GM19043 (cell line): ENCODE data around the gene DPF3.

Source experiments
- ATAC-seq: cut with Tn5 transposase; IDR thresholded peaks from one replicate; pipeline ENCODE4 v1.9.1; 2021; ENCODE audit warnings: low read depth; ENCODE audit not compliant: unreplicated experiment

DPF3 gene

GRCh38 chr14:72906316-72906715 is 12.4 kb upstream of the DPF3 start:
- ATAC-seq = no peak

DNA sequence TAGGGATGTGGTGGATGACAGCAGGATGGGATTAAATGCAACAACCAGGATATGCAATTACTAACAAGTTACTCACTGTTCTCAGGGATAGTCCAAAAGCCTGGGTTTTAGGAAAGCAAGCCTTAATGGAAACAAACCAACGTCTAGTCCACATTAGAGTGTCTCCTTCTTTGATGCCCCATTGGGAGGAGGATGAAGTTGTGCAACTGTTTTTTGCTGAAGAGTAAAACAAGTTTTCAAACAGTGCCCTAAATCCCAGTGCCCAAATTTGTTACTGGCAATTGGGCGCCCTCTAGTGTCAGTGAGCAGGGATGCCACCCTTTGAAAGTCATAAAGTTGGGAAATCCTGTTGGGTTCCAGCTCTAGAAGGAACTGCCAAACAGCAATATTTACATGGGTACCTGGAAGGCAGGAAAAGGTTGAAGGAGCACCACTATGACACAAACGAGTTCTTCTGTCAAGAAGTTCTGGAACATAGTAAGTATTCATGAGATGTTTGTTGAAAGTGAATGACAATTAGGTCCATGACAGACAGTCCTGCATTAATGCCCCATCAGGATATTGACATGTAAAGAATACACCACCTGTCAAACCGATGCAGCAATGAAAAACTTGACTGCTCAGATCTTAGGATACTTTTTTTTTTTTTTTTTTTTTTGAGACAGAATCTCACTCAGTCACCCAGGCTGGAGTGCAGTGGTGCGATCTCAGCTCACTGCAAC is 11.1 kb upstream of the DPF3 start:
- ATAC-seq = no peak

DNA sequence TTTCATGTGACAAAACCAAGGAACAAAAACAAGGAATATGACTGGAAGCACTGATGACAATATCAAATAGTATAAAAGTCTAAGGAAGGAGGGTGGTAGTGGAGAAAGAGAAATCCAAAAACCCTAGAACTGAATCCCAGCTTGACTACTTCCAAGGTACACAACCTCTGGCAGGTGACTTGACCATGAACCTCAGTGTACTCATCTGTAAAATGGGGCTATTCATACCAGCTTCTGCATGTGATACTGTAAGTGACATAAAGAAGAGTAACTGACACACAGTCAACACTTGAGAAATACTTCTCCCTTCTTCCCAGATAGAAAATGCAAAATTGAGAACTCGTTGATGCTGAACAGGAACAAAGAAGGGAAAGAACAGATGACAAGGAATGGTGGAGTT is 10.3 kb upstream of the DPF3 start:
- ATAC-seq = no peak

DNA sequence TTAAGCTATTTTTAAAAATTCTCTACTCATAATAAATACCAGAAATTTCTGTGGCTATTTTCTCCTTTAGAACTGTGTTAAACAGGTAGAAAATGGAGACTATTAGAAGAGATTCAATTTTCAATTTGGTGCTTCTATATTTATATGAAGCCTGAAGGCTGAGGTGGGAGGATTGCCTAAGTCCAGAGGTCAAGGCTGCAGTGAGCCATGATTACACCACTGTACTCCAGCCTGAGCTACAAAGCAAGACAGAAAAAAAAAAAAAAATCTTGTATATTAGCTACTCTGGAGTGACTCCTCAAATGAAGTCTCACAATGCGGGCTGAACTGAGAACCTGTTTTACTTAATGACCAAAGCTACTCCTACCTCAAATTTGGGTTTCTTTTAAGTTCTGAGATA is 9.8 kb upstream of the DPF3 start:
- no peak for ATAC-seq

DNA sequence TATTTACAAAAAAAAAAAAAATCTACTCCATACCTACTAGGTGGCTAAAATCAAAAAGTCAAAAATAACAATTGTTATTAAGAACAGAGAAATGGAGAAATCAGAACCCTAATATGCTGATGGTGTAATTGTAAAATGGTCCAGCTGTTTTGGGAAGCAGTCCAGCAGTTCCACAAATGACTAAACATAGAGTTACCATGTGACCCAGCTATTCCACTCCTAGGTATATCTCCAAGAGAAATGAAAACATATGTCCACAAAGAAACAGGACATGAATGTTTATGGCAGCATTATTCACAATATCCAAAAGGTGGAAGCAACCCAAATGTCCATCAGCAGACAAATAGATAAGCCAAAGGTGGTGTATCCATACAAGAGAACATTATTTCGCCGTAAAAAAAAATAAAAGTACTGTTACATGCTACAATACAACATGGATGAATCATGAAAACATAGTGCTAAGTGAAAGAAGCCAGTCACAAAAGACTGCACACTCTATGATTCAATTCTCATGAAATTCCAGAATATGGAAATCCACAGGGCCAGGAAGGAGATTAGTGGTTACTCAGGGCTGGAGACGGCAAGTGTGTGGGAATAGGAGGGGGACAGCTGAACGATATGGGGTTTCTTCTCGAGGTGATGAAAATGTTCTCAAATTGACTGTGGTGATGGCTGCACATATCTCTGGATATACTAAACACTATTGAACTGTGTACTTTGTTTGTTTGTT is 9.1 kb upstream of the DPF3 start:
- ATAC-seq = no peak

GRCh38 chr14:72901361-72901760 is 7.5 kb upstream of the DPF3 start:
- ATAC-seq = no peak

GRCh38 chr14:72898448-72898847 is 4.5 kb upstream of the DPF3 start:
- no peak for ATAC-seq

DNA sequence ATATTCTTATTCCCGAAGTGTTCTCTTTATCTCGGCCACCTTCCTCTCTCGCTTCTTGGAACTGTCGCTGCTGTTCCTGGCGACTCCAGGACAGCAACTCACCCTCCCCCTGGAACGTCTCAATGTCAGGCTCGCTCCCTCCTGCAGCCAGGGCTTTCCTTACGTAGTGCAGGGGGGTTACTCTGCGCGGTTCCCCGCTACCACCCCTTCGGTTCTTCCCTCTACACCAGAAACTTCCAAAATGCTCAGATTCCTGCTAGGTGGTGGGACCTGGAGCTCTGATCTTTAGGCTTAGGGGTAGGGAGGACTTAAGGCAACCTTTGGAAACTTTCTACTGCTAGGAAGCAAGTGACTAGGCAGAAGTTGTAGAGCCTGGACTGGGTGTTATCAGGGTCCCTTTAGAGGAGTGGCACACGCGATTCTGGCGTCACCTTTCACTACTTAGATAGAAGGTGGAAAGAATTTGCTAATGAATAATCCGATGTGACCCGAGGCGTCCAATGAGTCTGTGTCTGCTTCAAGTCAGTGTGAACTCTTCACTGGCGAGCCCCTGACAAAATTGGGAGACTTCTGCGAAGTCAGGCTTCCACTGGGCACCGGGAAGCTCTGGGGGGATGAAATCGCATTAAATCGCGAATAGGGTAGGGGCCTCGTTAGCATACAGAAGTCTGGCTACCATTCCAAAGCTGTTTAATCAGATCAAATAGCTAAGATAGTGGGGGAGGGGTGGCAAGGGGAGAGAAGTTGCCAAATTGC is 900 bp upstream of the DPF3 start:
- no peak for ATAC-seq

DNA sequence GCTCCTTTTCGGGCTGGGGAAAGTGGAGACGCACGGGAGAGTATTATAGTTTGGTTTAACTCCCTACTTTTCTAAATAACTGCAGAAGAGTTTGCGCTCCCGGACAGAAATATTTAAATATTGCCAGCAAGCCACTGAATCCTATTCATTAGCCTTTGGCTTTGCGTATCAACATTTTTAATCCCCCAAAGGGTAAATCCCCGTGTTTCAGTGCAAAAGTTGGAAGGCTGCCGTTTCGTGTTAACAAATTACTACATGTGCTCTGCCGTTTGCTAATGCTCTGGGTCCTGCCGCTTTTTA is 372 bp upstream of the DPF3 start:
- ATAC-seq = no peak

DNA sequence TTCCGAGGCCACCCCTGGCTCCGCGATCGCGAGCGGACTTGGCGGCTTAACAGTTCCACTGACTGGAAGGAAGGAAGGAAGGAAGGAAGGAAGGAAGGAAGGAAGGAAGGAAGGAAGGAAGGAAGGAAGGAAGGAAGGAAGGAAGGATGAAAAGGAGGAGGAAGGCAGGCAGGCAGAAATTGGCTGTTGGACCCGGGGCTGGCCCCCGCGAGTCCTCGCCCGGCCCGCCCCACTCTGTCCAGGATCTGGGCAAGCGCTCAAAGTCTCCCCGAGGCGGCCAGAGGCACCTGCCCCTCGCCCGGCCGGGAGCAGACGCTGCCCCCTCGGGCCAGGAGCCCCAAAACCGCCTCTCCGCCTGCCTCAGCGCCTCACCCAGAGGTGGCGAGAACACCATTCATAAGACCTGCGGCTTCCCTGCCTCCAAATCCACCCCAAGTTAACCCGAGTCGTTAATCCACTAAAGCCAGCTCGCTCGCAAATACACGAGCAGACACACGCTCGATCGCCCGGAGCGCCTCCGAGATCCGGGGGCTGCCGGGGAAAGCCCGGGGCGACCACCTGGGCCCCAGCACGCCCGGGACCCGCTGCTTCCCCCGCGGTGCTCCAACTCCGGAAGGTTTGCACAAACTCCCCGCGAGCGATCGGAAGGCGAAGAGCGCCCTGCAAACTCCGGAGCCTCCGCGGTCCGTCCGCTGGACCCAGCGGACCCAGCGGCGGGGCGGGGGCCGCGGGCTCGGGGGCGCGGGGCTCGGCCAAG is 844 bp downstream of the DPF3 start:
- no peak for ATAC-seq

DNA sequence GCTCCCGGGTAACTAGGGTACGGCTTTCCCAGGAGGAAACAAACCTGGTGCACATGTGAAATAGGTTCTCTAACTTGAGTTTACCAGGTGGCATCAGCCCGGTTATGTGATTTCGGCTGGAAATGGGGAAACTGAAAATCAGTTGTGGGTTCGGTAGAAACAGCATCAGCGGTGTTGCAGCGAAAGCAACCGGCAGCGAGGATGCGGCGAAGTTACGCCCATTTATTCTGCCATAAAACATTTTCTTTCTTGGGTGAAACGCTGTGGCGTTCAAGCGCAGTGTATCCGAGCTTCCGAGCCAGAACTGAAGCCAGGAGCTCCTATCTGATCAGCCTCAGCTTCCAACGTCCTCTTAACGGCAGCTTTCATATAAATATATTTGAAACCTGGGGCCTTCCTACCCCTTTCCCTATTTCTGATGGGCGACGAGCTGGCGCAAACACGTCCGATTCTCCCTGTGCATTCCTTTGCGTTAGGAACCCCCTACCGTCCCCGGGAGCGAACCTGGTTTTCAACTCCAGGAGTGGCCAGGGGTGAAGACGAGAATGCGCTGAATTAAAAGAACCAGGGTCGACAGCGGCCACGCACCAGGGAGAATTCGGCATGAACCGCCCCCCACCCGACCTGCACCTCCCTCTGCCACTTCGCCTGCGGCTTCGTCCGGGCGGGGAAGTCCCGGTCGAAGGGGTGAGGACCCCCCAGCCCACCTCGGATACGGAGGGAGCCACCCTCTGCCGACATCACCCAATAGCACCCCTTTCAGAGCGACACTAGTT is 1.6 kb downstream of the DPF3 start:
- ATAC-seq = no peak

DNA sequence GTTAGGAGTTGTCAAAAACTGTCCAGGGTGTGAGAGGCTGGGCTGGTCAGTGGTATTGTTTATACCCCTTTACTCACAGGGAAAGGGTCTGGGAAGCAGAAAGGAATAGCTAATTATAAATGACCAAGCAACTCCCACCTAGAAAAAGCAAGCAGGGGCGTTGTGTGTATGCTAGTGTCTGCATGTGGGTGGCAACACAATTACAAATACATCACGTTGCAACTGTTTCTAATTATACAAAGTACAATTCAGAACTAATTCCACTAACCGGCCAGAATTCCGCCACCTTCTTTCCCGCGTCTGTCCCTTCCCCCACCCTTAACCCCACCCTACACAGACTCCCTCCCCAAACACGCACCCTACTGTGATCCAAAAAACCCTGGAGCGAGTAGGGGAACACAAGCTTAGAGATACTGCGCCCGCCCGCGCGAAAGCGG is 2.2 kb downstream of the DPF3 start:
- no peak for ATAC-seq

- ATAC-seq = no peak
These were observed 4.5 kb downstream of the DPF3 start for GRCh38 chr14:72889366-72889765.

- no peak for ATAC-seq
These were observed 5.2 kb downstream of the DPF3 start for GRCh38 chr14:72888636-72889201.

DNA sequence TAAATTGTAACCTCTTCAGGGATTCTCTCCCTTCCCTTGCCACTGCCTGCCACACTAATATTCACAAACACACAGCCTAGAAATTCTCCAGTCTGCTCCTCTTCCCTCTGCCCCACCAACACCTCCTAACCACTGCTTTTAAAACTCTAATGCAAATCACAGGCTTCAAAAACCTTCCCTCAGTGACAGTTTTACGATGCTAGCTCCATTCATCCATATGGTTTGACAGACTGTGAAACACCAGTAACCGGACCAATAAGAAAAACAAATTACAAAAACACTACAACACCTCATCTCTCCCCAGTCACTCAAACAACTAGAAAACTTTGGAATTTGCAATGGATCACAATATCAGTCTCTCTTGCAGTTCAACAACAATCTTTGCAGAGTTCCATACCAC is 5.7 kb downstream of the DPF3 start:
- no peak for ATAC-seq

GRCh38 chr14:72887514-72887913 is 6.4 kb downstream of the DPF3 start:
- ATAC-seq = no peak

DNA sequence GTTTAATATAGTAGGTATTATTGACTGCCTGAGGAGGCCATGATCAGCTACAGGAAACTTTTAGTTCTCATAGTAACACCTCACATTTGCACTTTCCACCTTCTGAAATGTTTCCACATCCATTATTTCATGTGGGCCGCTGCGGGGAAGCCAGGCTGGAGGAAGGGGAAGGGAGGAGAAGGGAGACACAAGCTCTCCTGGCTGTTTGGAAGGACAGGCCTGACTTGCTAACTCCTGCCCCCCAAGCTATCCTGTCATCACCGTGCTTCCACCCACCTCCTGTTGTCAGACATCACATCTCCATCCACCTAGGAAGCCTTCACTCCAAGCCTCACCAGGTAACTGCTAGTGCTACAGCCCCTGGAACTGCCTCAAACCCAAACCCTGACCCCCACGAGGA is 9.5 kb downstream of the DPF3 start:
- no peak for ATAC-seq

- no peak for ATAC-seq
These were observed 9.9 kb downstream of the DPF3 start for GRCh38 chr14:72883961-72884360.

DNA sequence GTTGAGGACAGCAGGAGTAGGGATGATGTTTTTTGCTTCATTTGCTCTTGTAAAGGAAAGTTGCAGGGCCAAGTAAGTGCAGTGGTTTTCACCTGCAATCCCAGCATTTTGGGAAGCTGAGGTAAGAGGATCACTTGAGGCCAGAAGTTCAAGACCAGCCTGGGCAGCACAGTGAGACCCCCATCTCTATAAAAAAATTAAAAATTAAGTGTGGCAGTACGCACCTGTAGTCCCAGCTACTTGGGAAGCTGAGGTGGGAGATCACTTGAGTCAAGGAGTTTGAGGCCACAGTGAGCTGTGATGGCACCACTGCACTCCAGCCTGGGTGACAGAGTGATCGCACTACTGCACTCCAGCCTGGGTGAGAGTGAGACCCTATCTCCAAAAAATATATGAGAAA is 10.8 kb downstream of the DPF3 start:
- no peak for ATAC-seq

DNA sequence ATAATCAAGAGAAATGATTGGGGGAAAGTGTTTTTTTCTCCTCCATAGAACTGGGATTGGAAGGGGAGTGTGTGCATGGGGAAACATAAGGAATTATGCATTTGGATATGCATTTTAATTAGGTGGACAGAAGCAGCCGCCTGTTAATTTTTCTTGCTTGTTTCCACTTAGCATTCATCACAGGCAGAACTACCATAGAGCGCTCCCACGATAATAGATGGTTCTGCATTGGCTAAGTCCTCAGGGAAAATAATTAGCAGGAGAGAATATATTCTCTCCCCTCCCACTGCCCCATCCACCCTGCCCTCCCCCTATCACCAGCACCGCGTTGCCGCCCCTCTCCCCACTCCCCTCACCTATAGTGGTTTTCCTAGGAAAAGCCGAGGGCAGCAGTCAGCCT is 11.4 kb downstream of the DPF3 start:
- ATAC-seq = no peak
